ENCODE data around the gene CXCR4. TPM values are rescaled to one million over a fixed set of nuclear protein-coding genes. Genes with fewer than 3 reads are reported as not detected.

Gene CXCR4
- polyA plus RNA-seq, 1 experiment: 0.05 TPM

- POLR2A ChIA-PET: no interaction called here
- TF ChIP-seq, protein P1, sequence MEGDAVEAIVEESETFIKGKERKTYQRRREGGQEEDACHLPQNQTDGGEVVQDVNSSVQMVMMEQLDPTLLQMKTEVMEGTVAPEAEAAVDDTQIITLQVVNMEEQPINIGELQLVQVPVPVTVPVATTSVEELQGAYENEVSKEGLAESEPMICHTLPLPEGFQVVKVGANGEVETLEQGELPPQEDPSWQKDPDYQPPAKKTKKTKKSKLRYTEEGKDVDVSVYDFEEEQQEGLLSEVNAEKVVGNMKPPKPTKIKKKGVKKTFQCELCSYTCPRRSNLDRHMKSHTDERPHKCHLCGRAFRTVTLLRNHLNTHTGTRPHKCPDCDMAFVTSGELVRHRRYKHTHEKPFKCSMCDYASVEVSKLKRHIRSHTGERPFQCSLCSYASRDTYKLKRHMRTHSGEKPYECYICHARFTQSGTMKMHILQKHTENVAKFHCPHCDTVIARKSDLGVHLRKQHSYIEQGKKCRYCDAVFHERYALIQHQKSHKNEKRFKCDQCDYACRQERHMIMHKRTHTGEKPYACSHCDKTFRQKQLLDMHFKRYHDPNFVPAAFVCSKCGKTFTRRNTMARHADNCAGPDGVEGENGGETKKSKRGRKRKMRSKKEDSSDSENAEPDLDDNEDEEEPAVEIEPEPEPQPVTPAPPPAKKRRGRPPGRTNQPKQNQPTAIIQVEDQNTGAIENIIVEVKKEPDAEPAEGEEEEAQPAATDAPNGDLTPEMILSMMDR (IDR thresholded peaks at IDR 0.05; ENCODE audit: insufficient read depth, low read depth, low read length): no peak
- CTCF ChIA-PET: no interaction called here
- H3K36me3 ChIP-seq (ENCODE audit: control insufficient read depth, insufficient read depth, low read length): no peaks in the 10 kb centered on the region
- H3K27me3 ChIP-seq (ENCODE audit: control insufficient read depth, insufficient read depth, low read length): no peaks in the 10 kb centered on the region; the same call in 1 of the 2 replicates
- H3K4me3 ChIP-seq (ENCODE audit: low read depth, low read length): no peak overlapping the region
- DNase-seq (ENCODE audit: low read depth): no peak
Measured at GRCh38 chr2:136135462-136135861, 17.5 kb upstream of the CXCR4 start.

- no peak overlapping the region for H3K4me3 ChIP-seq (ENCODE audit: low read depth, low read length)
- ChIA-PET CTCF (interaction anchor here (0.9 kb wide), 1 partner anchor 220 kb away, joined by 3 read pairs; no protein-coding TSS in a partner anchor), POLR2A (no interaction called here)
- DNase-seq (ENCODE audit: low read depth): no peak
- TF ChIP-seq, protein P1 (IDR thresholded peaks at IDR 0.05; ENCODE audit: insufficient read depth, low read depth, low read length): no peak
- no peaks in the 10 kb centered on the region; the same call in 1 of the 2 replicates for H3K27me3 ChIP-seq (ENCODE audit: control insufficient read depth, insufficient read depth, low read length)
- H3K36me3 ChIP-seq (ENCODE audit: control insufficient read depth, insufficient read depth, low read length): no peaks in the 10 kb centered on the region
Measured at GRCh38 chr2:136134126-136134525, 16.2 kb upstream of the CXCR4 start.

DNA sequence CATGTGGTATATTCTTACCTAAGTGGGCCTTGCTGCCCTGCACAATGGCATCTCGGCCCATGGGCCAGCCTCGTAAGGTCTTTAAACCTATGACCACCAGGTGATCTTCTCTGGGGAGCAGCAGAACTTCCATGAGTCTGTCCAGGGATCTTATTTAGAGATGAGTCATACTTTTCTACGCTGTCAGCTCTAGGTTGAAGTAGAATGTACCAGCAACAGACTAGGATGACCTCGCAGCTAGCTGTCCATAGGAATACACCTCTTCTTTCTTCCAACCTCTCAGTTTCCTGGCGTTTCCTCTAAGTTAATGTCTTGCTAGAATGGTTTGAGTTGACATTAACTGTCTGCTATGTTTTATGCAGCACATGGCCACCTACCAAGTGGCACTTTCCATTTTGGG is 15.6 kb upstream of the CXCR4 start:
- CTCF ChIA-PET: no interaction called here
- DNase-seq (ENCODE audit: low read depth): no peak
- TF ChIP-seq, protein P1 (IDR thresholded peaks at IDR 0.05; ENCODE audit: insufficient read depth, low read depth, low read length): no peak
- Histone ChIP-seq H3K27me3 (ENCODE audit: control insufficient read depth, insufficient read depth, low read length) (no peaks in the 10 kb centered on the region; the same call in 1 of the 2 replicates), H3K4me3 (ENCODE audit: low read depth, low read length) (no peak overlapping the region), H3K36me3 (ENCODE audit: control insufficient read depth, insufficient read depth, low read length) (no peaks in the 10 kb centered on the region)
- POLR2A ChIA-PET: no interaction called here

GRCh38 chr2:136133176-136133575 is 15.2 kb upstream of the CXCR4 start:
- H3K4me3 ChIP-seq (ENCODE audit: low read depth, low read length): no peak overlapping the region
- H3K36me3 ChIP-seq (ENCODE audit: control insufficient read depth, insufficient read depth, low read length): no peaks in the 10 kb centered on the region
- ChIA-PET POLR2A (no interaction called here), CTCF (no interaction called here)
- H3K27me3 ChIP-seq (ENCODE audit: control insufficient read depth, insufficient read depth, low read length): no peaks in the 10 kb centered on the region; the same call in 1 of the 2 replicates
- TF ChIP-seq, protein P1 (IDR thresholded peaks at IDR 0.05; ENCODE audit: insufficient read depth, low read depth, low read length): no peak
- DNase-seq (ENCODE audit: low read depth): no peak

- ChIA-PET CTCF (no interaction called here), POLR2A (no interaction called here)
- TF ChIP-seq, protein P1 (IDR thresholded peaks at IDR 0.05; ENCODE audit: insufficient read depth, low read depth, low read length): no peak
- no peaks in the 10 kb centered on the region for H3K36me3 ChIP-seq (ENCODE audit: control insufficient read depth, insufficient read depth, low read length)
- no peak overlapping the region for H3K4me3 ChIP-seq (ENCODE audit: low read depth, low read length)
- DNase-seq (ENCODE audit: low read depth): no peak
- no peaks in the 10 kb centered on the region; the same call in 1 of the 2 replicates for H3K27me3 ChIP-seq (ENCODE audit: control insufficient read depth, insufficient read depth, low read length)
Measured at GRCh38 chr2:136132825-136133155, 14.8 kb upstream of the CXCR4 start.

All from BJ (cell line).